Pancreas (tissue), 10 donors: Measurements from ENCODE around the gene DUSP21. TPM values are rescaled to one million over a fixed set of nuclear protein-coding genes. Genes with fewer than 3 reads are reported as not detected.
"Not testable (repeated sequence)": the region's sequence is repeated elsewhere in the genome, so short reads cannot be mapped to it uniquely, and the experiment has no call there.

Experiments used
- ATAC-seq, 4 donors: fragments of 200-7000 bp; cut with Tn5 transposase; one replicate each; pipeline versions ENCODE4 v1.8.0 to v1.9.1; 2020; ENCODE audit warnings: mild to moderate bottlenecking in 4 of 4, moderate library complexity in 4 of 4
- DNase-seq, 6 donors: peaks; one replicate each; pipeline ENCODE4 v3.0.0-alpha.2; 2020
- FAIRE-seq: peaks from 2 replicates; lab custom pipeline; 2012; peaks lifted over from hg19 to GRCh38; lab: Jason Lieb, UNC
- H3K27ac ChIP-seq, 4 donors: fragments of 200-600 bp; sonication (generic); 1 replicate in 3 of 4; 2 replicates in 1 of 4; pipeline versions ENCODE4 v1.5.0 to v1.8.0; 2020
- H3K27me3 ChIP-seq, 4 donors: fragments of 200-600 bp; one replicate each; pipeline ENCODE4 v1.8.0; 2021
- H3K36me3 ChIP-seq, 3 donors: fragments of 200-600 bp; sonication (generic) in 1 of 3; one replicate each; pipeline versions ENCODE4 v1.5.0 to v1.8.0; 2020 to 2021
- H3K4me1 ChIP-seq, 3 donors: fragments of 200-600 bp; one replicate each; pipeline ENCODE4 v1.8.0; 2021
- H3K4me3 ChIP-seq, 4 donors: fragments of 200-600 bp; sonication (generic) in 2 of 4; one replicate each; pipeline versions ENCODE4 v1.5.0 to v1.8.0; 2020 to 2021
- H3K9me3 ChIP-seq, 4 donors: fragments of 200-600 bp; one replicate each; pipeline ENCODE4 v1.8.0; 2021
- CTCF ChIP-seq, 4 donors: fragments of 200-600 bp; sonication (generic) in 3 of 4; IDR thresholded peaks; one replicate each; pipeline versions ENCODE4 v1.5.0 to v1.8.0; 2021; ENCODE audit warnings: antibody characterized with exemption in 4 of 4
- WGBS, 2 donors: extraction: QIAGEN DNeasy Blood & Tissue Kit; methylation state at CpG; one replicate each; pipeline ENCODE4 v1.1.7; 2013; 5-methylcytosine and 5-hydroxymethylcytosine counted together
- intact Hi-C, 3 donors: fragments of 100-400 bp; cut with DNase I; formaldehyde crosslinking; loops; one replicate each; pipeline versions ENCODE4 v1.11.1 to v1.14.2; 2022
- polyA plus RNA-seq, 2 donors: library from polyadenylated mRNA; stranded (reverse); fragments of 200-250 nt; gene quantifications; one replicate each; pipeline ENCODE4 v1.2.3, GENCODE V29; 2013
- total RNA-seq, 6 donors: library from RNA; stranded (reverse); fragmentation: NEBNext Ultra II Directional in 4 of 6; extraction: Animal tissue kit (Norgen Biotek cat#: 25700) in 4 of 6; gene quantifications; one replicate each; pipeline versions ENCODE4 v1.2.1 to v1.2.4, GENCODE V29; 2021 to 2023
- donor health status: healthy with polysubstance abuse.
- donor health status: DM: no; HTN: no; CAD: no; lungs with moderate emphysema.
- donor health status: DM: no; HTN: no; CAD: no.
- donor health status: control.
- donor health status: control.
- donor health status: Bipolar disorder and iron deficiency.
- donor health status: DM: yes; HTN: yes; CAD: no.
- donor health status: DM: no; HTN: no; CAD: no.
- donor health status: DM: no; HTN: no; CAD: no.
- donor health status: DM: yes; HTN: yes; CAD: no.

The DUSP21 gene
- total and polyA plus RNA-seq, 8 donors = not detected

GRCh38 chrX:44817029-44817428, 26.8 kb upstream of the DUSP21 start:
- 89 to 92% methylated on average over 7 of the region's 7 CpGs for WGBS, 2 donors
- intact Hi-C loops = no loop called here
- Histone ChIP-seq H3K36me3 (no peaks in the 10 kb centered on the region), H3K27ac (no peak overlapping the region), H3K4me1 (no peaks in the 10 kb centered on the region), H3K27me3 (no peaks in the 10 kb centered on the region), H3K9me3 (no peaks in the 10 kb centered on the region), H3K4me3 (no peak overlapping the region)
- TF ChIP-seq CTCF (IDR thresholded peaks at IDR 0.05) = no peak
- FAIRE-seq (no peak), ATAC-seq (no peak), DNase-seq (no peak)

- intact Hi-C loops = no loop called here
- no peak for DNase-seq
- no peak for FAIRE-seq
- no peaks in the 10 kb centered on the region for H3K36me3 ChIP-seq
- ATAC-seq = no peak
- no peaks in the 10 kb centered on the region for H3K4me1 ChIP-seq
- H3K27ac ChIP-seq = no peak overlapping the region
- H3K27me3 ChIP-seq = no peaks in the 10 kb centered on the region
- H3K9me3 ChIP-seq = no peaks in the 10 kb centered on the region
- no peak overlapping the region for H3K4me3 ChIP-seq
- no peak for TF ChIP-seq CTCF (IDR thresholded peaks at IDR 0.05)
Measured at GRCh38 chrX:44822601-44823000, 21.2 kb upstream of the DUSP21 start.

GRCh38 chrX:44823193-44823592, 20.6 kb upstream of the DUSP21 start:
- not testable (repeated sequence) for ATAC-seq

GRCh38 chrX:44828008-44828605, 15.7 kb upstream of the DUSP21 start:
- DNase-seq (no peak), ATAC-seq (no peak), FAIRE-seq (no peak)
- no peaks in the 10 kb centered on the region for H3K36me3 ChIP-seq
- H3K9me3 ChIP-seq = no peaks in the 10 kb centered on the region
- intact Hi-C loops = no loop called here
- no peak overlapping the region for H3K4me3 ChIP-seq
- TF ChIP-seq CTCF (IDR thresholded peaks at IDR 0.05) = no peak
- peaks cover 0 to 17% (median 10%) of the 10 kb centered on the region in 3 donors for H3K4me1 ChIP-seq
- H3K27me3 ChIP-seq = no peaks in the 10 kb centered on the region
- H3K27ac ChIP-seq = no peak overlapping the region
- 85 to 88% methylated on average over 4 of the region's 4 CpGs for WGBS, 2 donors

More at GRCh38 chrX:44823193-44823592, 20.6 kb upstream of the DUSP21 start:
- H3K4me3 ChIP-seq, H3K27ac ChIP-seq, H3K36me3 ChIP-seq, H3K27me3 ChIP-seq, DNase-seq, FAIRE-seq, H3K9me3 ChIP-seq, intact Hi-C loops, H3K4me1 ChIP-seq: not testable (repeated sequence)
- WGBS, 2 donors = 88 to 94% methylated on average over 2 of the region's 2 CpGs

- no peak for TF ChIP-seq CTCF (IDR thresholded peaks at IDR 0.05)
- Histone ChIP-seq H3K27ac (no peak overlapping the region), H3K27me3 (no peaks in the 10 kb centered on the region), H3K4me3 (no peak overlapping the region), H3K9me3 (no peaks in the 10 kb centered on the region), H3K36me3 (no peaks in the 10 kb centered on the region), H3K4me1 (peaks cover 0 to 17% (median 10%) of the 10 kb centered on the region in 3 donors)
- DNase-seq (peak in 1 of 6 donors; percentile 20), ATAC-seq (peak in 3 of 4 donors; percentile 30 to 91 (median 80)), FAIRE-seq (peak; percentile 51)
- WGBS, 2 donors = 7 to 13% methylated on average over 2 of the region's 2 CpGs
- intact Hi-C loops = no loop called here
Measured at GRCh38 chrX:44829832-44830231, 14.0 kb upstream of the DUSP21 start.
